LoVo (cell line): ENCODE measurements around the gene SLC6A9.

ENCODE experiments used
- DNase-seq: peaks from one replicate; pipeline ENCODE4 v3.0.0-alpha.2; 2016; ENCODE audit warnings: low spot score

SLC6A9 gene

GRCh38 chr1:44029260-44029910 is 1.9 kb downstream of the SLC6A9 start:
- DNase-seq = no peak

- DNase-seq = no peak
These were observed 3.9 kb downstream of the SLC6A9 start for GRCh38 chr1:44027320-44027719.

- no peak for DNase-seq
These were observed 5.4 kb downstream of the SLC6A9 start for GRCh38 chr1:44025816-44026215.

- DNase-seq = no peak
These were observed 6.2 kb downstream of the SLC6A9 start for GRCh38 chr1:44024903-44025525.

- DNase-seq = no peak
These were observed 7.0 kb downstream of the SLC6A9 start for GRCh38 chr1:44024031-44024902.

GRCh38 chr1:44021581-44022321 is 9.5 kb downstream of the SLC6A9 start:
- no peak for DNase-seq

GRCh38 chr1:44021156-44021555 is 10.1 kb downstream of the SLC6A9 start:
- DNase-seq = no peak

GRCh38 chr1:44020464-44020863 is 10.8 kb downstream of the SLC6A9 start:
- DNase-seq = no peak

GRCh38 chr1:44019466-44019948 is 11.8 kb downstream of the SLC6A9 start:
- DNase-seq = no peak

- DNase-seq = no peak
These were observed 14.3 kb downstream of the SLC6A9 start for GRCh38 chr1:44016890-44017400.

GRCh38 chr1:44016041-44016889 is 15.0 kb downstream of the SLC6A9 start:
- no peak for DNase-seq

- DNase-seq = no peak
These were observed 16.1 kb downstream of the SLC6A9 start for GRCh38 chr1:44015206-44015605.

GRCh38 chr1:44014365-44015104 is 16.7 kb downstream of the SLC6A9 start:
- DNase-seq = no peak

GRCh38 chr1:44013949-44014348 is 17.3 kb downstream of the SLC6A9 start:
- no peak for DNase-seq

GRCh38 chr1:44012941-44013609 is 18.2 kb downstream of the SLC6A9 start:
- no peak for DNase-seq

GRCh38 chr1:44012404-44012803 is 18.9 kb downstream of the SLC6A9 start:
- no peak for DNase-seq

GRCh38 chr1:44010935-44011471 is 20.3 kb downstream of the SLC6A9 start:
- no peak for DNase-seq

- no peak for DNase-seq
These were observed 23.0 kb downstream of the SLC6A9 start for GRCh38 chr1:44008259-44008658.

- DNase-seq = no peak
These were observed 28.6 kb downstream of the SLC6A9 start for GRCh38 chr1:44002606-44003157.
